ENCODE results near the gene PIPOX. TPM values are rescaled to one million over a fixed set of nuclear protein-coding genes. Genes with fewer than 3 reads are reported as not detected.

The PIPOX gene
- polyA plus RNA-seq, 1 donor from 2014 or later, result 4.4 TPM

- H4K20me1 ChIP-seq (ENCODE audit: insufficient read depth), result no peaks in the 10 kb centered on the region
- H3K9me2 ChIP-seq (ENCODE audit: insufficient read depth, low read length), result no peaks in the 10 kb centered on the region
- no peaks in the 10 kb centered on the region for H3K79me2 ChIP-seq (replicated peaks; ENCODE audit: insufficient read depth, low read length)
- no peak overlapping the region for H3K27ac ChIP-seq (ENCODE audit: low read length)
- TF ChIP-seq MXI1 (conservative IDR thresholded peaks at IDR 0.05; ENCODE audit: poor library complexity, severe bottlenecking), result no peak
- no peak for TF ChIP-seq POLR2AphosphoS5 (IDR thresholded peaks at IDR 0.05)
- no peak for TF ChIP-seq CTCF (IDR thresholded peaks at IDR 0.05; ENCODE audit: poor library complexity, severe bottlenecking)
- TF ChIP-seq TAF1 (IDR thresholded peaks at IDR 0.05; ENCODE audit: low read depth), result no peak
- no peak for TF ChIP-seq REST (IDR thresholded peaks at IDR 0.05; ENCODE audit: borderline replicate concordance)
- no peak for TF ChIP-seq EP300 (conservative IDR thresholded peaks at IDR 0.05; ENCODE audit: poor library complexity, severe bottlenecking)
- no peak for TF ChIP-seq EZH2 (IDR thresholded peaks at IDR 0.05; ENCODE audit: borderline replicate concordance, insufficient read depth, low read length, poor library complexity, severe bottlenecking)
- no peak for TF ChIP-seq SMC3 (conservative IDR thresholded peaks at IDR 0.05; ENCODE audit: poor library complexity)
- H3F3A ChIP-seq (ENCODE audit: insufficient read depth, low read length, poor library complexity, severe bottlenecking), result no peaks in the 10 kb centered on the region
- H2AFZ ChIP-seq (ENCODE audit: low read depth, low read length), result no peak overlapping the region
- no peaks in the 10 kb centered on the region for H3K36me3 ChIP-seq (ENCODE audit: insufficient read depth, low read length)
- no peaks in the 10 kb centered on the region for H3K9me3 ChIP-seq (ENCODE audit: low read length)
- no peak overlapping the region for H3K4me3 ChIP-seq (ENCODE audit: low read length)
- no peak overlapping the region for H3K9ac ChIP-seq (ENCODE audit: low read length)
- no peak overlapping the region for H3K4me2 ChIP-seq (ENCODE audit: low read length)
- H3K27me3 ChIP-seq (ENCODE audit: insufficient read depth, low read depth, low read length), result no peaks in the 10 kb centered on the region
Measured at GRCh38 chr17:29070781-29071180, 27.8 kb downstream of the PIPOX start.

- Histone ChIP-seq H3F3A (ENCODE audit: insufficient read depth, low read length, poor library complexity, severe bottlenecking) (no peaks in the 10 kb centered on the region), H3K9me3 (ENCODE audit: low read length) (no peaks in the 10 kb centered on the region), H3K27ac (ENCODE audit: low read length) (no peak overlapping the region), H3K36me3 (ENCODE audit: insufficient read depth, low read length) (no peaks in the 10 kb centered on the region), H3K4me2 (ENCODE audit: low read length) (no peak overlapping the region), H3K9ac (ENCODE audit: low read length) (no peak overlapping the region), H3K79me2 (replicated peaks; ENCODE audit: insufficient read depth, low read length) (no peaks in the 10 kb centered on the region), H3K4me3 (ENCODE audit: low read length) (no peak overlapping the region), H4K20me1 (ENCODE audit: insufficient read depth) (no peaks in the 10 kb centered on the region), H2AFZ (ENCODE audit: low read depth, low read length) (no peak overlapping the region), H3K27me3 (ENCODE audit: insufficient read depth, low read depth, low read length) (no peaks in the 10 kb centered on the region), H3K9me2 (ENCODE audit: insufficient read depth, low read length) (no peaks in the 10 kb centered on the region)
- TF ChIP-seq EP300 (conservative IDR thresholded peaks at IDR 0.05; ENCODE audit: poor library complexity, severe bottlenecking), result no peak
- TF ChIP-seq CTCF (IDR thresholded peaks at IDR 0.05; ENCODE audit: poor library complexity, severe bottlenecking), result no peak
Measured at GRCh38 chr17:29071303-29071702, 28.4 kb downstream of the PIPOX start.

Data from neural cell (in vitro differentiated cells).